Urothelium cell line (cell line): ENCODE measurements around the gene ORC6.
"Not testable (repeated sequence)": the region's sequence is repeated elsewhere in the genome, so short reads cannot be mapped to it uniquely, and the experiment has no call there.

Source experiments
- DNase-seq: peaks from one replicate; pipeline ENCODE4 v3.0.0; 2011; ENCODE audit warnings: low spot score, mixed read lengths
- FAIRE-seq: peaks from 2 replicates; lab custom pipeline; 2011; peaks lifted over from hg19 to GRCh38; lab: Jason Lieb, UNC

ORC6 gene

DNA sequence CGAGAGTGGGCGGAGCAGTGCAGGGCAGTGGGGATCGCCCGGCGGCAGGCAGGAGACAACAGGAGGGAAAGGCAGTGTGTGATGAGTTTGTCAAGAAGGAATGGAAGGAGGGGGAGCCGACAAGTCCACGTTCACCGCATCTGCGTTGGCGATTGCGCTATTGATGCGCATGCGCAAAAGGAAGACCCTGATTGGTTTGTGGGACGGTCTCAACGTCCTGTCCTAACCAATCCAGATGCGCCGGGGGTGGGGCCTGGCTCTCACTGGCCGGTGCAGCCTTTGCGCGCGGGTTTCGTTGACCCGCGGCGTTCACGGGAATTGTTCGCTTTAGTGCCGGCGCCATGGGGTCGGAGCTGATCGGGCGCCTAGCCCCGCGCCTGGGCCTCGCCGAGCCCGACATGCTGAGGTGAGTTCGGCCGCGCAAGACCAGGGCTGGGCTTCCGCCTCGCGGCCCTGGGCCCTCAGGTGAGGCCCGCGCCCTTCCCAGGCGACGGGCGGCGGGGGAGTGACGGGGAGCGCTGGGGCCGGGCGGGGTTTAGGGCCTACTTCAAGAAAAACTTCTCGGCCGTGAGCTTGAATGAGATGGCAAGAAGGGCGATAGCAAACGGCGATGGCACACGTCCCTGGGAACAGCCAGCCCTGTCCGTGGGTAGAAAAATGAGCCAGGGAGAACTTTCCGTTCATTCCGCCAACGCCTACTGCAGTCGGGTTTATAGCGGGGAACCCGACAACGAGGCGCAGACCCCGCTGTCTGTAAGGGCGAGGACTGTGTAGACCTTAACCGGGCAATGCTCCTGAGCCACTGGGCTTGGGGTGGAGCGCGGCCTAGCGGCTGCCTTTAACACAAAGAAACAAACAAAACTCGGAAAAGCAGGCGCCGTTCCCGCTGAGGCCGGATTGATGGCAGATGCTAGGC lies at the start of gene ORC6:
TSS of gene ORC6 (plus strand) at position 295 of the 916 bp plus-strand sequence. CDS start at position 342, 47 bp downstream.
- DNase-seq (peak; percentile 96), FAIRE-seq (peak; percentile 50)

GRCh38 chr16:46648656-46649055 lies 40.8 kb upstream of the ORC6 start:
- no peak for FAIRE-seq

DNA sequence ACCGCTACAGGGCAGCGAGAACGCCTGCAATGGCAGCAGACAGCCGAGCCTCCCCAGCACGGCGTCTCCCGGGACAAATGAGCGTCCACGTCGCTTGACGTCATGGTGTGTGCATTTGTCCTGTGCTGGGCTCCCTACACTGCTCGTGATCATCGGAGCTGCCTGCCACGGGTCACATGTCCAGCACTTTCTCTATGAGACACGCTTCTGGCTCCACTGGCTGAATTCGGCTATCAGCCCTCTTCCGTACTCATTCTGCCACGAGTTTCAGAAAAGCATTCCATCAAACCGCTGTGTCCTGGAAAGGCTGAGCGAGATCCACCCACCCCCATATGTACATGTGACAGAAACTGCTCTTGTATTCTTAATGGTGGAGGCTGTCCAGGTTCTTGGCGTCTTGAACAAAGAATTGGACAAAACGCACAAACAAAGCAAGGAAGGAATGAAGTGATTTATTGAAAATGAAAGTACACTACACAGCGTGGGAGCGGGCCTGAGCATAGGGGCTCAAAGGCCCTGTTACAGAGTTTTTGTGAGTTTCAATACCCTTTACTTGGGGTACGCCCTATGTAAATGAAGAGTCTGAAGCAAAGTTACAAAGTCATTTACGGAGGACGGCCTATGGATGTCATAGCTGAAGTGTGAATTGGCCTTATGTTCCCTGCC lies 39.7 kb upstream of the ORC6 start:
- FAIRE-seq (no peak), DNase-seq (peak; percentile 31)

More at GRCh38 chr16:46648656-46649055, 40.8 kb upstream of the ORC6 start:
- no peak for DNase-seq

GRCh38 chr16:46650254-46650623 lies 39.2 kb upstream of the ORC6 start:
- FAIRE-seq = no peak
- no peak for DNase-seq

GRCh38 chr16:46651305-46651704 lies 38.2 kb upstream of the ORC6 start:
- no peak for FAIRE-seq
- DNase-seq = no peak

DNA sequence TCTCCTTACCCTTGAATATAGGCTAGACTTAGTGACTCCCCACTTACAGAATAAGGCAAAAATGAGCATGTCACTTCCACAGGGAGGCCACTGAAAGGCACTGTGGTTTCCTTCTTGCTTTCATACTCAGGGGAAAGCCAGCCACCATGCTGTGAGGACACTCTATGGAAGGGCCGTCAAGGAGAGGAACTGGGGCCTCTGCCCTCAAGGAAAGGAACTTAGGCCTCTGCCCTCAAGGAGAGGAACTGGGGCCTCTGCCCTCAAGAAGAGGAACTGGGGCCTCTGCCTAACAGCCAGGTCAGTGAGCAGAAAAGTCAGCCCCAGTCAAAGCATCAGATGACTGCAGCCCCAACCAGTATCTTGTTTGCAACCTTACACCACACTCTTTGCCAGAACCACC lies 30.5 kb upstream of the ORC6 start:
- no peak for FAIRE-seq
- no peak for DNase-seq

DNA sequence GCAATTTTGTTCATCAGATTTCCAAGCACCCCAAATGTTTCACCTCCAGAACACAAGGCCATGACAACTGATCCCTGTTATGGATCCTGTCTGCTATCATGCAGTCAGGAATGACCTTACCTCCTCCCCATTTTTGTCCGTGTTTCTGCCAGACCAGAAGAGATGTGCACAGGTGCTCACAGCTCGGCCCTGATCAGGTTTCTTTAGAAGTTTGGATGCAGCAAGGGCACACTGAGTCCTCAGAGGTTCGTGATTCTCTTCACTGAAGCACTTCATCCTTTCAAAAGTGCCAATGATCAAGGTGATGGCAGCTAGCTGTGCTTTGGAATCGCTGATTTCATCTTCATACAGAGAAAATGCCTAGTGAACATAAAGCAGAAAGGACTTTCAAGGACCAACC lies 27.3 kb upstream of the ORC6 start:
- DNase-seq (no peak), FAIRE-seq (no peak)

- no peak for FAIRE-seq
- DNase-seq = peak; percentile 65
These were observed 16.0 kb upstream of the ORC6 start for GRCh38 chr16:46673320-46674013.

DNA sequence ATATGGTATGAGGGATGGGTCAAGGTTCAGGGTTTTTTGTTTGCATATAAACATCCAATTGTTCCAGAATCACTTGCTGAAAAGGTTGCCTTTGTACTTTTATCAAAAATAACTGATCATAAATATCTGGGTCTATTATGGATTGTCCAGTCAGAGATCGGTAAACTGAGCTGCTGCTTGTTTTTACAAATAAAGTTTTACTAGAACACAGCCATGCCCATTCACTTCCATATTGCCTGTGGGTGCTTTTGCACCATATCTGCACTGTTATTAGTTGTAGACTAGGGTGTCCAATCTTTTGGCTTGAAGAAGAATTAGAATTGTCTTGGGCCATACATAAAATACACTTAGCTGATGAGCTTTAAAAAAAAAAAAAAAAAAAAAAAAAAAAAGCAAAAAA lies 11.5 kb upstream of the ORC6 start:
- DNase-seq, FAIRE-seq: not testable (repeated sequence)

GRCh38 chr16:46681867-46682266 lies 7.6 kb upstream of the ORC6 start:
- not testable (repeated sequence) for FAIRE-seq, DNase-seq

DNA sequence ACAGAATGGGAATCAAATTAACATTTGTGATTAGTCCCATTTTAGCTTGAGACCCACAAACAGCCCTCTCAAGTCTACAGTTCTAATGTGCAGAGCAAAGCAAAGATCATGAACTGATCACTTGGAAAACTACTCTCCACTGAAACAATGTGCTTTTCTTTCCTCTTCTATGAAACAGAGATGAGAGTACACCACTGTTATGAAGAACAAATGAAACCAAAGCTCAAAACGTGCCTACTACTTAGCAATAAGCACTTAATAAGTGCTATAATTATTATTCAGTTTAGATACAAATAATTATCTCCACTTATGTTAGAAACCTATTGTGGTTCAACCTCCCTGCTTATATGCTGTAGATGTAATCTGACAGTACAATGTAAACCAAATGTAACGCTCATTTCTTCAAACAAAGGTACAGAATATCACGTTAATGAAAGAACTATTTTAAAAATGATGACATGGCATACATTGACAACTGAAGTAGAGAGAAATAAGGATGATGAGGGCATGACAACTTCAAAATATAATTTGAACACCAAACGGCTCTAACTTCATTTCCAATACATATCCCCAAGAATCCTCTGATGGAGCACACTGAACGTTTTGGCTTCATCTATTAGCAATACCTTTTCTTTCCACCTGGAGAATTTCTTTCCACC lies 2.5 kb upstream of the ORC6 start:
- no peak for FAIRE-seq

GRCh38 chr16:46687486-46687885 lies 2.0 kb upstream of the ORC6 start:
- no peak for FAIRE-seq
- no peak for DNase-seq

More for the DNA sequence above, 2.5 kb upstream of the ORC6 start:
- DNase-seq = no peak

- no peak for FAIRE-seq
- DNase-seq = no peak
These were observed 1.3 kb upstream of the ORC6 start for GRCh38 chr16:46688101-46688653.

GRCh38 chr16:46688654-46689364 lies 650 bp upstream of the ORC6 start, which contains the start of gene VPS35:
Gene VPS35 (minus strand): TSS chr16:46689178. CDS start chr16:46689133, 45 bp downstream.
- FAIRE-seq (no peak), DNase-seq (peak; percentile 97)

DNA sequence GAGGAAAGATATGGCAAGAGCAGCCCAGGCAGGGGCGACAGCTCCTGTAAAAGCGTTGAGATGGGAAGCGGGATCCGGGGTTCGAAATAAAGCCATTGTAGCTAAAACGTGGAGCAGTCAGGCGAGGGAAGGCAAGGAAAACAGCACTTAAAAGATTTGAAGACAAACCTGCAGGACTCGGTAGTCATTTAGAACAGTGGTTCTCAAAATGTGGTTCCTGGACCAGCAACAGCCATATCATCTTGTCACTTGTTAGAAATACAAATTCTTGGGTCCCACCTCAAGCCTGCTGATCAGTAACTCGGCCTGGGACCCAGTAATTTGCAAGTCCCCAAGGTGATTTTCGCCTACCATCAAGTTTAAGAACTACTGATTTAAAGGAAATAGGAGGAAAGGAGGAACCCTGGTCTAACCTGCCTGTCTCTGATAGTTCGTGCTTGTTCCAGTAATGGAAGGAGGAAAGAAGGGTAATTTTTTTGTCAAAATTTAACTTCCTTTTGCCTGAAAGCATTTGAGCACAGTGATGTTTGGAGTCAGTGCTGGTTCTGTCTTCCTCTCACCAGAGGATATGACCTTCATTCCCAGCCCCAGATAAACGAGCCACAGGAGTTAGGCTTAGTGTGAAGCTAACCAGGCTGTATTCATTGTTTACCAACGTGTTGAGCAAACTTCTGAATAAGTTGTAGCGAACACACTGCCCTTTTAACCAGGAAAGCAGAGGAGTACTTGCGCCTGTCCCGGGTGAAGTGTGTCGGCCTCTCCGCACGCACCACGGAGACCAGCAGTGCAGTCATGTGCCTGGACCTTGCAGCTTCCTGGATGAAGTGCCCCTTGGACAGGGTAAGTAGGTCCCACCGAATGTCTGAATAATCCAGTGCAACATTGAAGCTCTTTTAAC lies 1.1 kb downstream of the ORC6 start:
- no peak for DNase-seq

DNA sequence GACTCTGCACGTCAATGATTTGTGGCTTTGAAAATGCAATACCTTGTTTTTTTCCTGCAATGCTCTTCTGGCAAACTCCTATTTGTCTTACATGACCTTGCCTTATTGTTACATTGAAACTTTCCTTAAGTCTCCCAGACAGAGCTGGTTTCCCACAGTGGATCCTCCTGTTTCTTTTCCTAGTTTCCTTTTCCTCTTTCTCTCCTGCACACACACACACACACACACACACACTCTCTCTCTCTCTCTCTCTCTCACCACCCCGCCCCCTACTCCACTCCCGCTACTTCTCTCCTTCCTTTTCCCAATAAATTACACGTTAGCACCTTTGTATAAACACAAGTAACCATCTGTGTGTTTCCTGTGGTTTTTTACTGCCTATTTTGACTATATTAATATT lies 2.3 kb downstream of the ORC6 start:
- FAIRE-seq (no peak), DNase-seq (no peak)

More for the DNA sequence above, 1.1 kb downstream of the ORC6 start:
- FAIRE-seq = no peak

- no peak for FAIRE-seq
- DNase-seq = no peak
These were observed 4.1 kb downstream of the ORC6 start for GRCh38 chr16:46693598-46693997.

GRCh38 chr16:46695937-46696336 lies 6.5 kb downstream of the ORC6 start:
- FAIRE-seq = no peak
- DNase-seq = no peak

DNA sequence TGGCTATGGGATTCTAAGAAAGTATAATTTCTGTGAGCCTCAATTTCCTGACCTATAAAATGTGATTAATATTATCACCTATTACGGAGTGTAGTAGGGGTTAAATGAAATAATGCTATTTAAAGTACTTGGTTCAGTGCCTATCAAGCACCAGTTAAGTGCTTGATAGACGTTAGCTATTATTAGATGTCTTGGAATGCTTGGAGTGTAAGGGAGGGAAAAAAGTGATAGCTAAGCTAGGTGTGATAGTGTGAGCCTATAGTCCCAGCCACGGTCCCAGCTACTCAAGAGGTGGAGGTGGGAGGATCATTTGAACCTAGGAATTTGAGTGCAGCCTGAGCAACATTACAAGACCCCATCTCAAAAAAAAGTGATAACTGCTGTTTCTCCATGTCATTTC lies 7.5 kb downstream of the ORC6 start:
- no peak for FAIRE-seq
- DNase-seq = no peak
